ENCODE data around the gene WDR53.
"Not testable (repeated sequence)": the region's sequence is repeated elsewhere in the genome, so short reads cannot be mapped to it uniquely, and the experiment has no call there.

DNA sequence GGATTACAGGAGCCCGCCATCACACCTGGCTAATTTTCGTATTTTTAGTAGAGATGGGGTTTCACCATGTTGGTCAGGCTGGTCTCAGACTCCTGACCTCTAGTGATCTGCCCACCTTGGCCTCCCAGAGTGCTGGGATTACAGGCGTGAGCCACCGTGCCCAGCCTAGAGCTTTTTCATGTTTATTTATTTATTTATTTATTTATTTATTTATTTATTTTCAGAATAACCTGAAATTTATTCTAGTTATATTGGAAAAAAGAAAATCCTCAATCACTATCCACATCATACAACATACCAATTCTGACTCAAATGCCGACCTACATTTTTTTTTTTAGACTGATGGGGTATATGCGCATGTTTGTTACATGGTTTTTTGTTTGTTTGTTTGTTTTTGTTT is 46.9 kb upstream of the WDR53 start:
- TF ChIP-seq MXI1 (conservative IDR thresholded peaks at IDR 0.05; ENCODE audit: poor library complexity, severe bottlenecking); REST (IDR thresholded peaks at IDR 0.05; ENCODE audit: borderline replicate concordance); TAF1 (IDR thresholded peaks at IDR 0.05; ENCODE audit: low read depth); POLR2AphosphoS5 (IDR thresholded peaks at IDR 0.05); EZH2 (IDR thresholded peaks at IDR 0.05; ENCODE audit: borderline replicate concordance, insufficient read depth, low read length, poor library complexity, severe bottlenecking); EP300 (conservative IDR thresholded peaks at IDR 0.05; ENCODE audit: poor library complexity, severe bottlenecking); RAD21 (conservative IDR thresholded peaks at IDR 0.05): not testable (repeated sequence)
- TF ChIP-seq, protein P1, sequence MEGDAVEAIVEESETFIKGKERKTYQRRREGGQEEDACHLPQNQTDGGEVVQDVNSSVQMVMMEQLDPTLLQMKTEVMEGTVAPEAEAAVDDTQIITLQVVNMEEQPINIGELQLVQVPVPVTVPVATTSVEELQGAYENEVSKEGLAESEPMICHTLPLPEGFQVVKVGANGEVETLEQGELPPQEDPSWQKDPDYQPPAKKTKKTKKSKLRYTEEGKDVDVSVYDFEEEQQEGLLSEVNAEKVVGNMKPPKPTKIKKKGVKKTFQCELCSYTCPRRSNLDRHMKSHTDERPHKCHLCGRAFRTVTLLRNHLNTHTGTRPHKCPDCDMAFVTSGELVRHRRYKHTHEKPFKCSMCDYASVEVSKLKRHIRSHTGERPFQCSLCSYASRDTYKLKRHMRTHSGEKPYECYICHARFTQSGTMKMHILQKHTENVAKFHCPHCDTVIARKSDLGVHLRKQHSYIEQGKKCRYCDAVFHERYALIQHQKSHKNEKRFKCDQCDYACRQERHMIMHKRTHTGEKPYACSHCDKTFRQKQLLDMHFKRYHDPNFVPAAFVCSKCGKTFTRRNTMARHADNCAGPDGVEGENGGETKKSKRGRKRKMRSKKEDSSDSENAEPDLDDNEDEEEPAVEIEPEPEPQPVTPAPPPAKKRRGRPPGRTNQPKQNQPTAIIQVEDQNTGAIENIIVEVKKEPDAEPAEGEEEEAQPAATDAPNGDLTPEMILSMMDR (IDR thresholded peaks at IDR 0.05; ENCODE audit: poor library complexity, severe bottlenecking), result not testable (repeated sequence)
